Stomach (tissue), 9 donors: ENCODE results near the gene ZNF609. TPM values are rescaled to one million over a fixed set of nuclear protein-coding genes. Genes with fewer than 3 reads are reported as not detected.

Experiments used
- DNase-seq, 2 donors: peaks; one replicate each; pipeline versions ENCODE4 v3.0.0 to v3.0.0-alpha.2; 2013 to 2019
- H3K27ac ChIP-seq, 5 donors: fragments of 200-600 bp in 4 of 5; sonication (generic) in 4 of 5; one replicate each; pipeline ENCODE4 v1.5.1; 2013 to 2019; ENCODE audit warnings: mild to moderate bottlenecking in 1 of 5, moderate library complexity in 1 of 5
- H3K27me3 ChIP-seq, 3 donors: fragments of 200-600 bp; sonication (generic); one replicate each; pipeline ENCODE4 v1.5.1; 2017 to 2019; ENCODE audit warnings: mixed run types in 1 of 3
- H3K36me3 ChIP-seq, 4 donors: fragments of 200-600 bp; sonication (generic); 1 replicate in 3 of 4; 2 replicates in 1 of 4; pipeline ENCODE4 v1.5.1; 2016 to 2019
- H3K4me1 ChIP-seq, 4 donors: fragments of 200-600 bp; sonication (generic); one replicate each; pipeline ENCODE4 v1.5.1; 2016 to 2019
- H3K4me3 ChIP-seq, 4 donors: fragments of 200-600 bp; sonication (generic) in 3 of 4; one replicate each; pipeline ENCODE4 v1.5.1; 2016 to 2019; ENCODE audit warnings: mild to moderate bottlenecking in 1 of 4
- H3K9me3 ChIP-seq, 4 donors: fragments of 200-600 bp; sonication (generic); one replicate each; pipeline ENCODE4 v1.5.1; 2016 to 2019
- CTCF ChIP-seq, 7 experiments: fragments of 450-650 bp in 4 of 7; fragments of 200-600 bp in 3 of 7; sonication (generic) in 3 of 7; IDR thresholded peaks; one replicate each; pipeline ENCODE4 v1.5.1; 2016 to 2019; ENCODE audit warnings: antibody characterized with exemption in 7 of 7, control low read depth in 2 of 7, mild to moderate bottlenecking in 1 of 7
- EP300 ChIP-seq: sonication (generic); formaldehyde crosslinking; IDR thresholded peaks from one replicate; pipeline ENCODE4 v1.6.1; 2017; ENCODE audit warnings: antibody characterized with exemption
- POLR2A ChIP-seq, 4 donors: fragments of 450-650 bp; IDR thresholded peaks; one replicate each; pipeline ENCODE4 v1.6.1; 2016; ENCODE audit warnings: antibody characterized with exemption in 4 of 4, control low read depth in 2 of 4, mild to moderate bottlenecking in 1 of 4, moderate library complexity in 1 of 4
- POLR2AphosphoS5 ChIP-seq, 3 donors: sonication (generic); formaldehyde crosslinking; IDR thresholded peaks; one replicate each; pipeline ENCODE4 v1.6.1; 2016; ENCODE audit warnings: antibody characterized with exemption in 3 of 3
- WGBS, 5 donors: extraction: QIAGEN DNeasy Blood & Tissue Kit in 3 of 5; methylation state at CpG; one replicate each; pipeline versions ENCODE4 v1.1.5 to v1.1.7; 2013 to 2018; 5-methylcytosine and 5-hydroxymethylcytosine counted together
- intact Hi-C: fragments of 100-400 bp; cut with DNase I; formaldehyde crosslinking; loops from one replicate; pipeline ENCODE4 v1.15.1; 2023; ENCODE audit warnings: low total_unique reads
- polyA plus RNA-seq, 3 donors: library from polyadenylated mRNA; stranded (reverse); fragments of 200-250 nt; gene quantifications; one replicate each; pipeline ENCODE4 v1.2.3, GENCODE V29; 2013
- total RNA-seq, 5 donors: library from RNA; depleted of rRNA; stranded (reverse); fragments of >200 nt; gene quantifications; one replicate each; pipeline versions ENCODE4 v1.1.0 to v1.2.3, GENCODE V29; 2014 to 2016
- donor health status: healthy with polysubstance abuse.
- donor health status: Bipolar disorder and iron deficiency.
- donor health status: healthy.

ZNF609 gene
- total and polyA plus RNA-seq, 8 donors = 2.7 to 64.7 (median 27.0) TPM

- Histone ChIP-seq H3K27me3 (no peaks in the 10 kb centered on the region), H3K36me3 (peaks cover 0 to 9% (median 6%) of the 10 kb centered on the region in 4 donors), H3K4me1 (peaks cover 32 to 69% (median 49%) of the 10 kb centered on the region in 4 donors), H3K4me3 (no peak overlapping the region), H3K9me3 (no peaks in the 10 kb centered on the region), H3K27ac (peak overlapping the region; percentile 12 to 75 (median 56))
- 44 to 57% (median 49%) methylated on average over 2 of the region's 2 CpGs for WGBS, 5 donors
- DNase-seq = no peak
- no peak for TF ChIP-seq CTCF (IDR thresholded peaks at IDR 0.05)
- no peak for TF ChIP-seq POLR2A (IDR thresholded peaks at IDR 0.05)
- no peak for TF ChIP-seq POLR2AphosphoS5 (IDR thresholded peaks at IDR 0.05)
- TF ChIP-seq EP300 = no peak
- intact Hi-C loops = no loop called here
Measured at GRCh38 chr15:64507845-64508244, 47.5 kb downstream of the ZNF609 start.

GRCh38 chr15:64513823-64514222 is 53.4 kb downstream of the ZNF609 start:
- H3K27me3 ChIP-seq = no peaks in the 10 kb centered on the region
- no peak for TF ChIP-seq EP300
- TF ChIP-seq CTCF (IDR thresholded peaks at IDR 0.05) = no peak
- no peak for TF ChIP-seq POLR2A (IDR thresholded peaks at IDR 0.05)
- no peak for TF ChIP-seq POLR2AphosphoS5 (IDR thresholded peaks at IDR 0.05)
- H3K4me3 ChIP-seq = no peak overlapping the region
- intact Hi-C loops = no loop called here
- WGBS, 5 donors = 89 to 98% (median 91%) methylated on average over 3 of the region's 3 CpGs
- H3K4me1 ChIP-seq = peaks cover 5 to 42% (median 22%) of the 10 kb centered on the region in 4 donors
- DNase-seq = no peak
- H3K36me3 ChIP-seq = peaks cover 0 to 5% (median 1%) of the 10 kb centered on the region in 4 donors
- H3K27ac ChIP-seq = no peak overlapping the region
- no peaks in the 10 kb centered on the region for H3K9me3 ChIP-seq

- no peaks in the 10 kb centered on the region for H3K9me3 ChIP-seq
- no peak for TF ChIP-seq POLR2AphosphoS5 (IDR thresholded peaks at IDR 0.05)
- no peak for TF ChIP-seq CTCF (IDR thresholded peaks at IDR 0.05)
- no peak for TF ChIP-seq POLR2A (IDR thresholded peaks at IDR 0.05)
- no peak for TF ChIP-seq EP300
- peaks cover 0 to 4% (median 1%) of the 10 kb centered on the region in 4 donors for H3K36me3 ChIP-seq
- H3K4me1 ChIP-seq = peaks cover 5 to 41% (median 19%) of the 10 kb centered on the region in 4 donors
- H3K27me3 ChIP-seq = no peaks in the 10 kb centered on the region
- peak overlapping the region in 2 of 5 donors; percentile 27 to 31 for H3K27ac ChIP-seq
- WGBS, 5 donors = 26 to 42% (median 39%) methylated on average over 2 of the region's 2 CpGs
- no peak overlapping the region for H3K4me3 ChIP-seq
- intact Hi-C loops = no loop called here
- DNase-seq = peak in 1 of 2 donors; percentile 59
Measured at GRCh38 chr15:64515196-64515595, 54.8 kb downstream of the ZNF609 start.

GRCh38 chr15:64515825-64516224 is 55.4 kb downstream of the ZNF609 start:
- H3K27ac ChIP-seq = peak overlapping the region in 1 of 5 donors; percentile 27

GRCh38 chr15:64519897-64520296 is 59.5 kb downstream of the ZNF609 start:
- no peaks in the 10 kb centered on the region for H3K27me3 ChIP-seq
- H3K4me3 ChIP-seq = no peak overlapping the region
- DNase-seq = no peak
- H3K9me3 ChIP-seq = no peaks in the 10 kb centered on the region
- no peak overlapping the region for H3K27ac ChIP-seq
- no peaks in the 10 kb centered on the region for H3K36me3 ChIP-seq
- intact Hi-C loops = no loop called here
- H3K4me1 ChIP-seq = peaks cover 18 to 61% (median 31%) of the 10 kb centered on the region in 4 donors
- TF ChIP-seq CTCF (IDR thresholded peaks at IDR 0.05) (no peak), POLR2AphosphoS5 (IDR thresholded peaks at IDR 0.05) (no peak), EP300 (no peak), POLR2A (IDR thresholded peaks at IDR 0.05) (no peak)

More at GRCh38 chr15:64515825-64516224, 55.4 kb downstream of the ZNF609 start:
- Histone ChIP-seq H3K4me3 (no peak overlapping the region), H3K4me1 (peaks cover 6 to 45% (median 18%) of the 10 kb centered on the region in 4 donors), H3K9me3 (no peaks in the 10 kb centered on the region), H3K36me3 (no peaks in the 10 kb centered on the region), H3K27me3 (no peaks in the 10 kb centered on the region)
- intact Hi-C loops = no loop called here
- no peak for DNase-seq
- 85 to 92% (median 89%) methylated on average over 9 of the region's 9 CpGs for WGBS, 5 donors
- TF ChIP-seq POLR2A (IDR thresholded peaks at IDR 0.05) = no peak
